KMS-11 (cell line): ENCODE measurements around the gene CRIM1.
"Not testable (repeated sequence)": the region's sequence is repeated elsewhere in the genome, so short reads cannot be mapped to it uniquely, and the experiment has no call there.

Source experiments
- H2AFZ ChIP-seq: fragments of 200-600 bp; sonication (generic); 2 replicates; pipeline ENCODE4 v1.6.1; 2016; ENCODE audit warnings: antibody characterized with exemption, mixed run types, low read depth
- H3K27ac ChIP-seq: fragments of 200-600 bp; sonication (generic); 2 replicates; pipeline ENCODE4 v1.6.1; 2016; ENCODE audit warnings: mild to moderate bottlenecking, mixed run types
- H3K27me3 ChIP-seq: fragments of 200-600 bp; sonication (generic); 2 replicates; pipeline ENCODE4 v1.6.1; 2017; ENCODE audit warnings: mild to moderate bottlenecking, low read depth, mixed run types, moderate library complexity; ENCODE audit not compliant: insufficient read depth
- H3K36me3 ChIP-seq: fragments of 200-600 bp; sonication (generic); 2 replicates; pipeline ENCODE4 v1.6.1; 2017; ENCODE audit warnings: mild to moderate bottlenecking, mixed run types; ENCODE audit not compliant: insufficient read depth
- H3K4me1 ChIP-seq: fragments of 200-600 bp; sonication (generic); 2 replicates; pipeline ENCODE4 v1.6.1; 2016; ENCODE audit warnings: mild to moderate bottlenecking, low read depth, mixed run types; ENCODE audit not compliant: poor library complexity, severe bottlenecking
- H3K4me2 ChIP-seq: fragments of 200-600 bp; sonication (generic); 2 replicates; pipeline ENCODE4 v1.7.0; 2016; ENCODE audit warnings: mild to moderate bottlenecking, mixed run types
- H3K4me3 ChIP-seq: fragments of 200-600 bp; sonication (generic); IDR thresholded peaks from 2 replicates; pipeline ENCODE4 v1.6.1; 2017; ENCODE audit warnings: low read depth, low read length, mixed read lengths; ENCODE audit not compliant: insufficient read depth
- H3K79me2 ChIP-seq: fragments of 200-600 bp; sonication (generic); 2 replicates; pipeline ENCODE4 v1.6.1; 2016; ENCODE audit warnings: low read depth, mixed run types; ENCODE audit not compliant: insufficient read depth
- H3K9ac ChIP-seq: fragments of 200-600 bp; sonication (generic); 2 replicates; pipeline ENCODE4 v1.6.1; 2016; ENCODE audit warnings: mild to moderate bottlenecking, mixed run types
- H4K20me1 ChIP-seq: fragments of 200-600 bp; sonication (generic); 2 replicates; pipeline ENCODE4 v1.6.1; 2016; ENCODE audit warnings: mild to moderate bottlenecking, mixed run types; ENCODE audit not compliant: insufficient read depth
- TF ChIP-seq, protein P1 (sequence below): fragments of 200-600 bp; sonication (generic); conservative IDR thresholded peaks from 2 replicates; pipeline ENCODE4 v1.6.1; 2017; ENCODE audit warnings: low read depth, mild to moderate bottlenecking, antibody characterized with exemption, low read length, moderate library complexity, mixed read lengths

The CRIM1 gene, protein sequence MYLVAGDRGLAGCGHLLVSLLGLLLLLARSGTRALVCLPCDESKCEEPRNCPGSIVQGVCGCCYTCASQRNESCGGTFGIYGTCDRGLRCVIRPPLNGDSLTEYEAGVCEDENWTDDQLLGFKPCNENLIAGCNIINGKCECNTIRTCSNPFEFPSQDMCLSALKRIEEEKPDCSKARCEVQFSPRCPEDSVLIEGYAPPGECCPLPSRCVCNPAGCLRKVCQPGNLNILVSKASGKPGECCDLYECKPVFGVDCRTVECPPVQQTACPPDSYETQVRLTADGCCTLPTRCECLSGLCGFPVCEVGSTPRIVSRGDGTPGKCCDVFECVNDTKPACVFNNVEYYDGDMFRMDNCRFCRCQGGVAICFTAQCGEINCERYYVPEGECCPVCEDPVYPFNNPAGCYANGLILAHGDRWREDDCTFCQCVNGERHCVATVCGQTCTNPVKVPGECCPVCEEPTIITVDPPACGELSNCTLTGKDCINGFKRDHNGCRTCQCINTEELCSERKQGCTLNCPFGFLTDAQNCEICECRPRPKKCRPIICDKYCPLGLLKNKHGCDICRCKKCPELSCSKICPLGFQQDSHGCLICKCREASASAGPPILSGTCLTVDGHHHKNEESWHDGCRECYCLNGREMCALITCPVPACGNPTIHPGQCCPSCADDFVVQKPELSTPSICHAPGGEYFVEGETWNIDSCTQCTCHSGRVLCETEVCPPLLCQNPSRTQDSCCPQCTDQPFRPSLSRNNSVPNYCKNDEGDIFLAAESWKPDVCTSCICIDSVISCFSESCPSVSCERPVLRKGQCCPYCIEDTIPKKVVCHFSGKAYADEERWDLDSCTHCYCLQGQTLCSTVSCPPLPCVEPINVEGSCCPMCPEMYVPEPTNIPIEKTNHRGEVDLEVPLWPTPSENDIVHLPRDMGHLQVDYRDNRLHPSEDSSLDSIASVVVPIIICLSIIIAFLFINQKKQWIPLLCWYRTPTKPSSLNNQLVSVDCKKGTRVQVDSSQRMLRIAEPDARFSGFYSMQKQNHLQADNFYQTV

DNA sequence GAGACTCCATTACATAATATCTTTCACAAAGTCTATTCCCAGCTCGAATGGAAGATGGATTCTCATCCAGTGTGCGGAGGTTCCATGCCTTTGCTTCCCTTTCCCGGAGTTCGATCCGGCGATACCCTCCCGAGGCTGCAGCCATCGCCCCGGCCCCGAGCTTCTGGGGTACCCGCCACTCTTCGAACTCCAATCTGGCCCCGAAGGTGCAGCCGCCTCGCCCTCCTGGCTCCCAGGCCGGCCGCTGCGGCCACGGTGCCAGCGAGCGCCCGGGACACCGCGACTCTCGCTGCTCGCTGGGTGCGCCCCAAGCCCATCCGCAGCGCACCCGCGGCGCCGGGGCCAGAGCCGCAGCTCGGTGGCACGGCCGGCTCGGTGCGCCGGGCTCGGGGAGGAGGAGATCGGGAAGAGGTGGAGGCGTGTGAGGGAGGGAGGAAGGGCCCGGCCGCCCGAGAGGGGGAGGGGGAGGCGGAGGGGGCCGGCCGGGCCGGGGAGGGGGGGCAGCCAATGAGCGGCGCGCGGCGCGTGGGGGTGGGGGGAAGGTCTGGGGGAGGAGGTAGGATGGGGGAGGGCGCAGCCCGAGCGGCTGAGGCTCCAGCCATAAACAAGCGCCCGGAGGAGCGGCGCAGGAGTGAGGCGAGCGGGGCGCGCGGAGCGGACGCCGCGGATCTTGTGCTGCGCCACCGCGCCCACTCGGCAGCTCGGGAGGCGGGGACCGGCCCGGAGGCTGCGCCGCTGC lies at the start of gene CRIM1:
CRIM1 (plus strand) TSS at position 628 of the 739 bp plus-strand sequence. CDS start 515 bp downstream, outside the sequence.
- TF ChIP-seq, protein P1, sequence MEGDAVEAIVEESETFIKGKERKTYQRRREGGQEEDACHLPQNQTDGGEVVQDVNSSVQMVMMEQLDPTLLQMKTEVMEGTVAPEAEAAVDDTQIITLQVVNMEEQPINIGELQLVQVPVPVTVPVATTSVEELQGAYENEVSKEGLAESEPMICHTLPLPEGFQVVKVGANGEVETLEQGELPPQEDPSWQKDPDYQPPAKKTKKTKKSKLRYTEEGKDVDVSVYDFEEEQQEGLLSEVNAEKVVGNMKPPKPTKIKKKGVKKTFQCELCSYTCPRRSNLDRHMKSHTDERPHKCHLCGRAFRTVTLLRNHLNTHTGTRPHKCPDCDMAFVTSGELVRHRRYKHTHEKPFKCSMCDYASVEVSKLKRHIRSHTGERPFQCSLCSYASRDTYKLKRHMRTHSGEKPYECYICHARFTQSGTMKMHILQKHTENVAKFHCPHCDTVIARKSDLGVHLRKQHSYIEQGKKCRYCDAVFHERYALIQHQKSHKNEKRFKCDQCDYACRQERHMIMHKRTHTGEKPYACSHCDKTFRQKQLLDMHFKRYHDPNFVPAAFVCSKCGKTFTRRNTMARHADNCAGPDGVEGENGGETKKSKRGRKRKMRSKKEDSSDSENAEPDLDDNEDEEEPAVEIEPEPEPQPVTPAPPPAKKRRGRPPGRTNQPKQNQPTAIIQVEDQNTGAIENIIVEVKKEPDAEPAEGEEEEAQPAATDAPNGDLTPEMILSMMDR = no peak
- peak within 1 kb of the TSS; percentile 12 for H3K4me3 ChIP-seq
- no peaks in the 10 kb centered on the region for H3K36me3 ChIP-seq
- H3K4me2 ChIP-seq = peak within 1 kb of the TSS; percentile 61
- H3K9ac ChIP-seq = peak within 1 kb of the TSS; percentile 85
- peak within 1 kb of the TSS; percentile 26 for H3K27ac ChIP-seq
- peaks cover 36% of the 10 kb centered on the region for H3K79me2 ChIP-seq
- peak within 1 kb of the TSS; percentile 68 for H2AFZ ChIP-seq
- peaks cover 9% of the 10 kb centered on the region; the same call in 1 of the 2 replicates for H4K20me1 ChIP-seq
- H3K4me1 ChIP-seq = peaks cover 35% of the 10 kb centered on the region
- H3K27me3 ChIP-seq = no peaks in the 10 kb centered on the region

DNA sequence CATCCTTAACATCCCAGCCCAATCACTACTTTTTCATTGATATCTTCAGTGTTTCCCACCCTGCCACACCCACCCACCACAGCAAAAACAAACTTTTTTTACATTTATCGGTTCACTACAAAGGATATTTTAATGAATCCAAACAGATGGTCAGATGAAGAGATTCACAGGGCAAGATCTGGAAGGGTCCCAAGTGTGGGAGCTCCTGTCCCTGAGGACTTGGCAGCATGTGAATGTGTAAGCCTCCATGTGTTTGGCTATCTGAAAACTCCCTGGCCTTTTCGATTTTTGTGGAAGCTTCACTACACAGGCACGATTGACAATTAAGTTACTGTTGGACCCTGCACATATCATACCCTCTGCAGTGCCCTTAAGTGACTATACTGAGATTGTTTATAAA lies 48.1 kb upstream of the CRIM1 start:
- Histone ChIP-seq H4K20me1 (no peaks in the 10 kb centered on the region), H3K79me2 (no peaks in the 10 kb centered on the region), H3K27ac (no peak overlapping the region), H3K4me2 (no peak overlapping the region), H3K4me3 (no peak overlapping the region), H3K4me1 (peaks cover 14% of the 10 kb centered on the region), H3K9ac (no peak overlapping the region), H3K27me3 (no peaks in the 10 kb centered on the region), H3K36me3 (no peaks in the 10 kb centered on the region), H2AFZ (no peak overlapping the region)
- TF ChIP-seq, protein P1 = no peak

DNA sequence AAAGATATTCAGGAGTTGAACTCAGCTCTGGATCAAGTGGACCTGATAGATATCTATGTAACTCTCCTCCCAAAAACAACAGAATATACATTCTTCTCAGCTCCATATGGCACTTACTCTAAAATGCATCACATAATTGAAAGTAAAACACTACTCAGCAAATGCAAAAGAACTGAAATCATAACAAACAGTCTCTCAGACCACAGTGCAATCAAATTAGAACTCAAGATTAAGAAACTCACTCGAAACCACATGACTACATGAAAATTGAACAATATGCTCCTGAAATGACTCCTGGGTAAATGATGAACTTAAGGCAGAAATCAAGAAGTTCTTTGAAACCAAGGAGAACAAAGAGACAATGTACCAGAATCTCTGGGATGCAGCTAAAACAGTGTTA lies 45.1 kb upstream of the CRIM1 start:
- Histone ChIP-seq H3K4me2 (peak overlapping the region; percentile 19), H3K4me1 (peaks cover 14% of the 10 kb centered on the region)
- not testable (repeated sequence) for H3K9ac ChIP-seq, H3K4me3 ChIP-seq, H3K79me2 ChIP-seq, H2AFZ ChIP-seq, H3K27me3 ChIP-seq, H4K20me1 ChIP-seq, H3K36me3 ChIP-seq, H3K27ac ChIP-seq

DNA sequence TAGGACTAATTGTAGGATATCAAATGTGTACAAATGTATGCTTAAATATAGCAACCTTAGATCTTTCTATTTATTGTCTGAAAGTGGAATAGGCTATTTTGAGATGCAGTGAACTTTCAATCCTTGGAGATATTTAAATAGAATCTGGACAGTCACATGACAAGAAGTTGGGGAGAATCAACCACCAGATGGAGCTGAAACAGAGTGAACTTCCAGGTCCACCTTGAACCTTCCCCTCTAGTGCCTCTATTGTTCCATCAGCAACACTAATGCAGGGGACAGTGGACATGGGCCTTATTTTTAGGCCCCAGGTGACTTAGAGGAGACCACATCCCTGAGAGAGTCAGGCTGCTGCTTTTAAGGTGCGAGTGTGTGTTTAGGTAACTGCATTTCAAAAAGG lies 37.0 kb upstream of the CRIM1 start:
- H3K27me3 ChIP-seq = no peaks in the 10 kb centered on the region
- no peaks in the 10 kb centered on the region for H3K4me1 ChIP-seq
- no peak overlapping the region for H3K4me3 ChIP-seq
- no peak overlapping the region for H3K4me2 ChIP-seq
- TF ChIP-seq, protein P1 = no peak
- no peaks in the 10 kb centered on the region for H3K79me2 ChIP-seq
- no peaks in the 10 kb centered on the region for H4K20me1 ChIP-seq
- no peak overlapping the region for H3K9ac ChIP-seq
- no peak overlapping the region for H2AFZ ChIP-seq
- H3K36me3 ChIP-seq = no peaks in the 10 kb centered on the region; the same call in 1 of the 2 replicates
- H3K27ac ChIP-seq = no peak overlapping the region
